ENCODE data around the gene RNF125. TPM values are rescaled to one million over a fixed set of nuclear protein-coding genes. Genes with fewer than 3 reads are reported as not detected.

RNF125 gene
- total and polyA plus RNA-seq, 9 of the 15 experiments (the other 6 are each of a cell fraction or from before 2014, with no cell fraction given), result 0.01 to 0.29 (median 0.07) TPM; not detected in 1

GRCh38 chr18:32092422-32093101 is 73.9 kb downstream of the RNF125 start (continued):
- no peak for TF ChIP-seq CHD7 (IDR thresholded peaks at IDR 0.05; ENCODE audit: low read depth, low read length)
- no peak for TF ChIP-seq PML (IDR thresholded peaks at IDR 0.05; ENCODE audit: low read length)
- peak; percentile 49; the same call in 1 of the 2 replicates for TF ChIP-seq DMBX1 (CRISPR knock-in tag; IDR thresholded peaks at IDR 0.05; ENCODE audit: borderline replicate concordance)
- TF ChIP-seq CCNT2 (IDR thresholded peaks at IDR 0.05; ENCODE audit: borderline replicate concordance, extremely low read depth, insufficient read length, low read depth, low read length), result peak; percentile 76
- no peak for TF ChIP-seq ZNF77 (CRISPR knock-in tag; IDR thresholded peaks at IDR 0.05)
- no peak for TF ChIP-seq TCF7 (IDR thresholded peaks at IDR 0.05; ENCODE audit: borderline replicate concordance)
- no peak for TF ChIP-seq GTF2B (IDR thresholded peaks at IDR 0.05; ENCODE audit: extremely low read depth, insufficient read length)
- no peak for TF ChIP-seq SFPQ (IDR thresholded peaks at IDR 0.05; ENCODE audit: low read depth, low read length)
- no peak for TF ChIP-seq ZNF212 (CRISPR knock-in tag; IDR thresholded peaks at IDR 0.05)
- TF ChIP-seq L3MBTL2 (IDR thresholded peaks at IDR 0.05), result peak; percentile 52; the same call in 1 of the 2 replicates
- TF ChIP-seq CXXC5 (CRISPR knock-in tag; IDR thresholded peaks at IDR 0.05), result peak; percentile 50
- no peak for TF ChIP-seq SNRNP70 (optimal IDR thresholded peaks at IDR 0.05; ENCODE audit: low read depth, low read length)
- no peak for TF ChIP-seq TCF7L2 (IDR thresholded peaks at IDR 0.05; ENCODE audit: low read depth, low read length)
- TF ChIP-seq PTRF (tag; IDR thresholded peaks at IDR 0.05), result no peak
